HG03378 (cell line): ENCODE data around the gene GRB10.

ENCODE experiments used
- ATAC-seq: cut with Tn5 transposase; IDR thresholded peaks from one replicate; pipeline ENCODE4 v1.9.1; 2021; ENCODE audit warnings: mild to moderate bottlenecking, moderate library complexity; ENCODE audit not compliant: unreplicated experiment

Gene GRB10

DNA sequence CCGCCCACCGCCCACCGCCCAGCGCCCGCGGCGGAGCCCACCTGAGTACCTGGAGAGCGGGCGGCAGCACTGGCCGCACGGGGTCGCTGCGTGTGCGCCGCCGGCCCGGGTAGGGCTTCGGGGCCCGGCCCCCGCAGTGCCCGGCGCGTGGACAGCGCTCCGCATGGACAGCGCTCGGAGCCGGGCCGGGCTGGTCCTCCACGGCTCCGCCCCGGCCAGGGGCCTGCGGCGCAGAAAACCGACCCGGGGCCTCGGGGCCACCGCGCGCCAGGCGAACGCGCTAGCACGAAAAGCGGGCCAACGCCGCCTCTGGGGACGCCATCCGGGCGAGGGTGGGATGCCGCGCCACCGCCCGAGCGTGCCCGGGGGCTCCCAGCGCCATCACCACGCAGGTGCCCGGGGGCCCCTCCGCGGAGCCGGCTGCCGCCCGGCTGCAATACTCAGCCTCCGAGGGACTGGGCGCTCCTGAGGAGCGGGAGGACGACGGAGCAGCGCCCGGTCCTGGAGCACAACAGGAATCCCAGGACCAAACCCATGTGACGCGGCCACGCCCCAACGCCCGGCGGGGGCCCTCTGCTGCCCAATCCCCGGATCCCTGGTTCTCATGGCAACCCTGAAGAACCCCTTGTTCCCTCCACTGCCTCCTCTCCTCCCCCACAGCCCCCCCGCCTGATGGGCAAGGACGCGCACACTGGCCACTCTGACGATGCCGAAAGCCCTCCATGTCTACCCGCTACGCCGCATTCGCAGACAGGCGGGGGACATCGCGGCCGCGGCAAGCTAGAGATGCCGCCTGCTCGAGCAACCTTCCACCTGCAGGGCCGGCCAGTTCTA is at the start of gene GRB10:
TSS of gene GRB10 (minus strand) at position 522 of the 834 bp plus-strand sequence. CDS start 50,574 bp downstream, outside the sequence.
- no peak for ATAC-seq

DNA sequence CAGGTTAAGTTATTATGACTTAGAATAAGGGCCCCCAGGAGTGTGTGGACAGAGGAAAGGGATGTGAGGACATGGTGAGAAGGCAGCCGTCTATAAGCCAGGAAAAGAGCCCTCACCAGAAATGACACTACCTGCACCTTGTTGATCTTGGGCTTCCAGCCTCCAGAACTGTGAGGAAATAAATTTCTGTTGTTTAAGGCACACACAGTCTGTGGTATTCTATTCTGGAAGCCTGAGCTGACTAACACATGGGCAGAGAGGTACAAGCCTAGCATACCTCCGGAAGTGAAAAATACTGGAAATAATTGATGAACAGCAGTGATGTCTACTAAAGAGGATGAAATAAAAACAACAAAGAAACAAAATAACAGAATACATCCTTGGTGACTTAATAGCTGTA is 46.1 kb upstream of the GRB10 start:
- no peak for ATAC-seq

DNA sequence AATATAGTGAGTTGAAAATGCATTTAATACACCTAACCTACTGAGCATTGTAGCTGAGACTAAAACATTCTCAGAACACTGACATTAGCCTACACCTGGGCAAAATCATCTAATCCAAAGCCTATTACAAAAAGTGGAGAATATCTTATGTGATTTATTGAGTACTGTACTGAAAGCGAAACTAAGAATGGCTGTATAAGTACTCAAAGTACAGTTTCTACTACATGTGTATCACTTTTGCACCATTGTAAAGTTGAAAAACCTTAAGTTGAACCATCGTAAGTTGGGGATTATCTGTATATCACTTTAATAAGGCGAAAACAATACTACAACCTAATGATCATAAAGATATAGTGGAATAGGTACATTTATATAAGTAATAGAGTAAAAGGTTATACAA is 45.4 kb upstream of the GRB10 start:
- ATAC-seq: no peak

- no peak for ATAC-seq
Measured at GRCh38 chr7:50827281-50827680, 44.6 kb upstream of the GRB10 start.

DNA sequence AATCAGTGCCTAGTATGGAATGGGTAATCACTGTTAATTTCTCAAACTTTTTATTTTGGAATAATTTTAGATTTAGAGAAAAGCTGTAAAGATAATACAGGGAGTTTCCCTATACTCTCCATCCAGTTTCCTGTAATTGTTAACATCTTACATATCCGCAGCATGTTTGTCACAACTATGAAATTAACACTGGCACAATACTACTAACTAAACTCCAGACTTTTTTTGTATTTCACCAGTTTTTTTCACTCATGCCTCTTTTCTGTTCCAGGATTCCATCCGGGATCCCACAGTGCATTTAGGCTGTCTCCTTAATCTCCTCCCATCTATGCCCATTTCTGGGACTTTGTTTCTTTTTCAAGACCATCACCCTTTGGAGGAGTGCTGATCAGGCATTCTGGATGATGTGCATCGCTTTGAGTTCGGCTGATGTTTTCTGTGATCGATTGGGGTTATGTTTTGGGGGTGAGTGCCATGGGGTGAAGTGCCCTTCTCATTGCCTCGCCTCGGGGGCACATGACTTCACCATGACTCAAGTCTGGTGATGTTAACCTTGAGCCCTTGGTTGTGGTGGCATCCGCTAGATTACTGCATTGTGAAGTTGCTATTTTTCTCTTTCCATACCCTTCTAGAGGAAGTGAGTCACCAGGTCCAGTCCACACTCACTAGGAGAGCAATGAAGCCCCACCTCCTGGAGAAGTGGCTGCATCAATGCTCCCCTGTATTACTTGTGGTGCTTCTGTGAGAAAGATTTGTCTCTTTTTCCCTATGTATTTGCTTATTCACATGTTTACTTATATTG is 43.9 kb upstream of the GRB10 start:
- ATAC-seq: no peak

DNA sequence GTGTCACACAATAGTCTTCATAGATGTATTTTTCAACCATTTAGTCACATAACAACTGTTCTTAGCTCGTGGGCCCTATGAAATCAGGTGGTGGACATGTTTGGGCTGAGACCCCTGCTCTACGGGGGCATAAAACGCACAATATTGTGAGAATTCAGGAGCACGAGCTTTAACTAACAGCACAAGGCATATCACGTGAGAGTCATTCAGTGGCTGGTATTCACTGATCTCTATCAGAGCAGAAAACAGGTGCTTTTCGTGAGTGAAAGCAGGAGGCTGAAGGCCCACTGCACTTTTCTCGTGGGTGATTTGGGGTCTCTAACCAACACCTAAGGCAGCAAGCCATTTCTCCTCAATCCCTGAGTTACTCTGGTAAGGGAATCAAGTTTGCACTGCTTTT is 42.8 kb upstream of the GRB10 start:
- no peak for ATAC-seq

DNA sequence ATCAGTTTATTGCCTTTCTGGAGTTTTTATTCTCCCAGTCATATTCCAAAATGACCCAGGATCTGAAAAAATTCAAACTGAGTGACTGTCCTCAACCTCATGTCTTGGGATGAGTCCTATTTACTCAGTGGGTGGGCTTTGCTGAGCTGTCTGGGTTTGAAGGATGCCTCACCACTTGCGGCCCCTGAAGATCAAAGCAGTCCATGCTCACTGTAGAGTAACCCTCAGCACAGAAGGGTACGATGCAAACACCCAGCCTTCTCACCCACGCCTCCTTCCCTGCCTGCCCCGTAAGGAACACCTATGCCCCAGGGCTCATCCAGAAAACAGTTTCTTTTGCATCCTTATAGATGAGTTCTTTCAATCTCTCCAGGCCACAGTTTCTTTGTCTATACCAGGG is 42.2 kb upstream of the GRB10 start:
- no peak for ATAC-seq

GRCh38 chr7:50822706-50823105 is 40.0 kb upstream of the GRB10 start:
- ATAC-seq: no peak

DNA sequence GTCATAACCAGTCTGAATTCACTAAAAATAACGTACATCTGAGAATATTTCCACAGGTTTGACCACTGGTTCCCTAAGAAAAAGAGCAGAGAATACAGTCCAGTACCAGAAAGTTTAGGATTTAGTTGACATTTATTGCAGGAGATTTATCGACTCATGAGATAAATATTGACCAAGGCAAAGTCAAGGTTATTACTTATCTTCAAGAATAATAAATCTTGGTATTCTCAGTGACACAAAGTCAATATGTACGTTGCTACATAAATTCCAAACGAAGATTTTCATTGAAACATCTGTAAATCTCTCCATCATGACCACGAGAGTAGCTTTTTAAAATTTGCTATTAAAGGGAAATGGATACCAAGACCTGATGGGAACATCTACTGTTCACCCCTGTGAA is 39.4 kb upstream of the GRB10 start:
- ATAC-seq: no peak

DNA sequence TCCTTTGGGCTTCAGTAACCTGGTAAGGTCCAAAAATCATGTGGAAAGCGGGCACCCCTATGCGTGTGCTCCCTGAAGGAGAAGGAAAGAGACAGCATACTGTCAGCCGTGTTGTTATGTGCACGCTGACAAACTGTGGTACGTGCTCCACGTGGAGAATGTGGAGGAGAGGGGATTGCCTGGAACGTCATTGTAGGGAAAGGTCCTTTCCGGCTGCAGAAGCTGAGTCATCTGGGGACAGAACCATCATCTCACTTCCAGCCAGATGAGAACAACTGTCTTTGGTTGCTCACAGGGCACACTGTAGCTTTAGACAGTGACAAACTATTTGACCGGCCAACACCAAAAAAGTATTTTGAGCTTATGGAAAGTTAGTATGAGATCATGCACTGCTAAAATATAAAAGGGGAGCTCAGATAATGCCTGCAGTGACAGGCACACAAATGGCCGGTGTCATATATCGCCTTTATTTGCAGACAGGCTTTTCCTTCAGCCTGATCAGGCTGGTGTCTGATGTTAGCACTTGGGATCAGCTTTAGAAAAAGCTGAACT is 38.8 kb upstream of the GRB10 start:
- no peak for ATAC-seq

DNA sequence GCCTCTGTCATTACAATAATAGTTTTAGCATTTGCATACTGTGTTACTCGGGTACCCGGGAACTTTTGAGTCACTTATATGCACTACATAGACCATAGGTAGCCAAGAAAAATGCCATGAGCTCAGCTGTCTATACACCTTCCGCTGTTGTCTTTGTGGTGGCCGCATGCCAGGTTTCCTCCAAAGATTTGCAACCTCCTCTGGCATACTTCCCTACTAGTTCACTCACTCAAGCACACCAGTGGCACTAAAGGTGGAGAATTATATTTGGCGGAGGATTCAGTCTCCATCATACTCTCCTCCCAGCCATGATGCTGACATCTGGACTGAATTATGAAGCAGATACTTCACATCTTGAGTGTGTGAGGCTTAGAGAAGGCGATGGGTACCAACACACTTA is 35.6 kb upstream of the GRB10 start:
- no peak for ATAC-seq

- no peak for ATAC-seq
Measured at GRCh38 chr7:50817561-50817960, 34.9 kb upstream of the GRB10 start.

GRCh38 chr7:50815138-50815537 is 32.4 kb upstream of the GRB10 start:
- ATAC-seq: no peak

- ATAC-seq: no peak
Measured at GRCh38 chr7:50814166-50814565, 31.5 kb upstream of the GRB10 start.

DNA sequence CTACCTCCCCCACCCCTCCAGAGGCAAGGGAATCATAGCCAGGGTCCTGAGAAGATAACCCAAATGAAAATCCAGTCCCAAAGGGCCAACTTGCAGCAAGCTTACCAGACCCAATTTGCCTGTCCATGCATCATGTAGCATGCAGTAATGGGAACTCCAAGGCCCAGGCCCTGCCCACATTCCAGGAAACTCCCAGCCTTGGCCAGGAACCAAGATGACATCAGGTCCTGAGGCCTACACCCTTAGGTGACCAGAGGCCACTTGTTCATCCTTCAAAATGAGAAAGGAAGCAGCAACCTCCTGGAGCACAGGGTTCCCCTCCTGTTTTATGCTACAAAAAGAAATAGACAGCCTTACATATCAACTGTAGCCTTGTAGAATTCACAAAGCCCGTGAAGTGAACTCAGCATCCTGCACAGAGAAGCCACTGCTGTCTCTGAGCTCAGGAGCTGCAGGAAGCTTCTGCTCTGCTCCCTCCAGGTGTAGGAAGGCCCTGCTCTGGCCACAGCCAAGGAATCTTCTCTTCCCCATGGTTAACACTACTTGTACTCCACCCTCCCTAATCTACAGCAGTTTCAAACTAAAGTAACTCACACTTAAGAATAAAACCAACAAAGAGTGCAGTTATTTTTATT is 30.3 kb upstream of the GRB10 start:
- no peak for ATAC-seq

GRCh38 chr7:50812094-50812493 is 29.4 kb upstream of the GRB10 start:
- ATAC-seq: no peak

DNA sequence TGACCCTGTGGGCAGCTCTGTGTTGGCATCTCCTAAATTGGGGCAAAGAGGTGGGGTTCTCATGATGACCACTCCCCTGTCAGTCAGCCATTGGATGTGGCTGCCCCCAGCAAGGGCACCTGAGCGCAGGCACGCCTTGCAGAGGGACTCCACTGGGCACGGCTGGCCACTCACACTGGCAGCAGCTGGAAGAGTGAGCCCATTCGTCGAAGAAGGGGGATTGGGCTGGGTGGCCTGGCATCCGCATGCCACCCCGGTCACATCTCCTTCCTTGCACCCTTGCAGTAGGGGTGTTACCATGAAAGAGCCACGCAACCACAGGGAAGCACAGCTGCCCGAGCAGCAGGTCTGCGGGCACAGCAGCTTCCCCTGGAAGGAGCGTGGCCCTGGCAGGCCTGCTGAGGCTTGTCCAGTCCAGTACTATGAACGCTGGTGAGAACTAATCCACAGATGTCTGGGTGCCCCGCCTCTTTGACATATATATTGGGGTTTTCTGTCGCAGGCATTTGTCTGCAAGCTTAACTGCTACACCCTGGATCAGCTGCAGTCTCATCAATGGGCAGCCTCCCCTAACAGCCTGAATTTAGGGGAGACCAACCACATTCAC is 25.7 kb upstream of the GRB10 start:
- no peak for ATAC-seq

- ATAC-seq: no peak
Measured at GRCh38 chr7:50807026-50807730, 24.5 kb upstream of the GRB10 start.

GRCh38 chr7:50806143-50806542 is 23.4 kb upstream of the GRB10 start:
- ATAC-seq: no peak

DNA sequence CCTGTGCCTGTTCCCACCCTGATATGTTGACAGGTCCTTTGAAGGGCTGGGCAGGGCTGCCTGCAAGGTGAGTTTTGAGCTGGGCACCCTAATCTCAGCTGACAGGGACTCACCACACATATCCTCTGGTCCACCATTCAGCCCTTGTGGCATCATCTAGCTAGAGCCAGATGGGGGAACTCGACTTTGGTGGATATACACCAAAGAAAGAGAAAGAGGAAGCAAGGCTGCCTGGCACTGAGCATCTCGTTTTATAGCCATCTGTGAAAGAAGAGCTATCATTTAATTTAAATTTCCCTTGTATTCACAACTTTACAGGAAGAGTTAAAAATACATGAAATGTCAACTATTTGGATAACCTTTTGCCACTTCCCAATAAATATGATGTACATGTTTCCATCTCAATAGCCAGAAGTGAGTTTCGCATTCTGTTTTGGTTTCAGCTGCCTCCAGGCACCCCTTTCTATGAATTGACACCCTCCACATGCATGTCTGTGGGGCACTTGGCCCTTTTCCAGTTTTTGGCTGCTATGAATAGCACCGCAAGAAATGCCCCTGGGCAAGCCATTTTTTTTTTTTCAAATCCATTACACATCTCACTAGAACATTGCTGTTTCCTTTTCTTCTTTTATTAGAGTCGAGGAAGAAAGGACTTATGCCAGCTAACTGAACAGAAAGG is 22.9 kb upstream of the GRB10 start:
- no peak for ATAC-seq
